Activated B cell treated with CpG ODN at 0.5 μM for 24 hours (primary cell): ENCODE data around the gene FANK1. TPM values are rescaled to one million over a fixed set of nuclear protein-coding genes. Genes with fewer than 3 reads are reported as not detected.

Source experiments
- ATAC-seq: fragments of 200-7000 bp; cut with Tn5 transposase; one replicate; pipeline ENCODE4 v1.10.0; 2021; ENCODE audit warnings: low read depth, mild to moderate bottlenecking, moderate library complexity
- CTCF ChIA-PET: fragments of 350-600 bp; sonication (Branson Sonifier 250); formaldehyde crosslinking; loops from one replicate; lab custom pipeline; 2021; ENCODE audit warnings: antibody characterized with exemption; lab: Charles Lee
- POLR2A ChIA-PET: fragments of 350-600 bp; sonication (Branson Sonifier 250); formaldehyde crosslinking; loops from one replicate; lab custom pipeline; 2021; ENCODE audit warnings: antibody characterized with exemption; lab: Charles Lee
- DNase-seq: peaks from one replicate; pipeline ENCODE4 v3.0.0; 2022
- H3K27ac Mint-ChIP-seq: one replicate; pipeline ENCODE4 v1.8.0; 2020; ENCODE audit warnings: mixed read lengths
- H3K27me3 Mint-ChIP-seq: one replicate; pipeline ENCODE4 v1.8.0; 2021; ENCODE audit warnings: mixed read lengths
- H3K36me3 Mint-ChIP-seq: one replicate; pipeline ENCODE4 v1.8.0; 2021; ENCODE audit warnings: low read depth, mixed read lengths
- H3K4me1 Mint-ChIP-seq: one replicate; pipeline ENCODE4 v1.8.0; 2021; ENCODE audit warnings: mixed read lengths
- H3K4me3 Mint-ChIP-seq: one replicate; pipeline ENCODE4 v1.8.0; 2020; ENCODE audit warnings: mild to moderate bottlenecking, mixed read lengths
- H3K9me3 Mint-ChIP-seq: one replicate; pipeline ENCODE4 v1.8.0; 2020; ENCODE audit warnings: mixed read lengths
- CTCF ChIP-seq: fragments of 200-600 bp; IDR thresholded peaks from one replicate; pipeline ENCODE4 v1.8.0; 2022; ENCODE audit warnings: antibody characterized with exemption, mild to moderate bottlenecking
- intact Hi-C: fragments of 100-400 bp; cut with micrococcal nuclease; formaldehyde crosslinking; loops from one replicate; pipeline ENCODE4 v1.15.1; 2024
- total RNA-seq: library from RNA; stranded (reverse); gene quantifications from 2 replicates; pipeline ENCODE4 v1.2.3, GENCODE V29; 2022

FANK1 gene
- total RNA-seq, 1 donor from 2014 or later, result 0.42 TPM

DNA sequence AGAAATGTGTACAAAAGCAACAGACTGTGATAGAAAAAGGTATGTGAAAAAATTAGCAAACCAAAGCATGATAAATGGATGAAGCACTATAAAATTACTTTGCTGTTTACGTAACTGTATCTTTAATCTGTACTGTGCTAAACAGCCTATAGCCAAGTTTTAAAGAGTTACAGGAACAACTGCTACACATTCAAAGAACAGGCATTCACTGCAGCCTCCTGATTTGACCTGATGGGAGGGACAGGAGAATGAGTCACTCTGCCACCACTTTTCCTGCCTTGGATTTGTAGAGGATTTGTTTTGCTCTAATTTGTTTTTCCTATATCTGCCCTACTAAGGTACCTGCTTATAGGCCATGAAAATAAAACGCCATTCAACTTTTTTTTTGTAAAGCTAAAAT, 116.1 kb downstream of the FANK1 start:
- no peak overlapping the region for H3K27ac Mint-ChIP-seq
- CTCF ChIA-PET, result no interaction called here
- H3K9me3 Mint-ChIP-seq, result peaks cover 3% of the 10 kb centered on the region
- no peak for TF ChIP-seq CTCF
- H3K4me3 Mint-ChIP-seq, result no peak overlapping the region
- POLR2A ChIA-PET, result no interaction called here
- peaks cover 14% of the 10 kb centered on the region for H3K4me1 Mint-ChIP-seq
- no peak for ATAC-seq
- H3K36me3 Mint-ChIP-seq, result no peaks in the 10 kb centered on the region
- intact Hi-C loops, result no loop called here
- DNase-seq, result no peak
- no peaks in the 10 kb centered on the region for H3K27me3 Mint-ChIP-seq

DNA sequence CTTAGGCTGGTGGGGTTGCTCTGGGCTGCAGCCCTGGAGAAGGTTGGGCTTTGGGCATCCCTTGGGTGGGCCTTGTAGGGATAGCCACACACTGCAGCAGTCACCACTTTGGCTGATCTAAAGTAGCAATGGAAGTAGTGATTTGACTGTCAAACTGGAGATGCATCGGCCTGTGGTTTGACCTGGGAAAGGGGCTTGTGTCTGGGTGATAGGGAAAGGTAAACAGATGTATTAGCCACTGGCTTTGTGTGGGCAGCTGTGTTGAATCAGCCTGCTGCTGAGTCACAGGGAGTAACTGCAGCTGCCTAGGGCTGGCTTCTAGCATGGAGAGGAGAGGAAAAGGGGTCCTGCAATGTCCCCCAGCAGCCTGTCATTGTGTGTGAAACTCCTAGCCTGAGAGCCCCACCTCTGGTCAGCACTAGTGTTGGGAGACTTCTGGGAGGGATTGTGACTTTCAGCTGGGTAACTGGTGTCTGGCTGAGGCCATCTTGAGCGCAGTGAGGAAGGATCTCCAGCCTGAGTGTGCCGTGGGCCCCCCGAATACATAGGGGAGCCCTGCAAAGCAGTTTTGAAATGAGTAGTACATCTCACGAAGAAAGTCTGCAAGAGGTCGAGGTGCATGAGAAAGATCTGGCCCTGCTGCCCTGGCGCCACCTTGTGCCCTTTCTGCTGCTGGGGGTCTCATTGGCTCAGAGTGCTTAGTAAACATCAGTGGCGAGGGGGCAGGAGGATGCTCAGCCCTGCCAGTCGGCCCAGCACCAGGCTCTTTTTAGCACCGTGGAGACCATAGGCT, 117.3 kb downstream of the FANK1 start:
- no peak for TF ChIP-seq CTCF

DNA sequence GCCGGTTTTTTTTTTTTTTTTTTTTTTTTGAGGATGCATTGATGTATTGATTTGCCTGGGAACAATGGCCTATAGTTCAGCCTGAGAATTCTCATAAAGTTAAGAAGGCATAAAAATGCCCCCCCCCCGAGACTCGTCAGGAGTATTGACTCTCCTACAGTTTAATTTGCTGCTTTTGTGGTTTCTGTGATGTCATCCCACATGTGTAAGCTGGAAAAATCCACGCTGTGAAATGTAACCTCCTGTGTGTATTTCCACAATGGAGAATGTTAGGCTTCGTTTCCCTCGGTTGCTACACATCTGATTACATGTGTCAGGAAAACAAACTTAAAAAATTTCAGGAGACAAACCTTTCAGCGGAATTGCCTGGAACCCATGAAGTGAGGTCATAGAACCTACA, 117.9 kb downstream of the FANK1 start:
- Mint-ChIP-seq H3K27me3 (no peaks in the 10 kb centered on the region), H3K9me3 (peaks cover 3% of the 10 kb centered on the region), H3K4me3 (no peak overlapping the region), H3K36me3 (no peaks in the 10 kb centered on the region), H3K4me1 (peaks cover 5% of the 10 kb centered on the region), H3K27ac (no peak overlapping the region)
- intact Hi-C loops, result no loop called here
- ChIA-PET POLR2A (no interaction called here), CTCF (no interaction called here)
- ATAC-seq (no peak), DNase-seq (no peak)
- no peak for TF ChIP-seq CTCF

More for the DNA sequence above, 117.3 kb downstream of the FANK1 start:
- ChIA-PET POLR2A (no interaction called here), CTCF (no interaction called here)
- Mint-ChIP-seq H3K27ac (no peak overlapping the region), H3K36me3 (no peaks in the 10 kb centered on the region), H3K27me3 (no peaks in the 10 kb centered on the region), H3K9me3 (peaks cover 3% of the 10 kb centered on the region), H3K4me1 (peaks cover 11% of the 10 kb centered on the region), H3K4me3 (no peak overlapping the region)
- DNase-seq, result no peak
- ATAC-seq, result no peak
- intact Hi-C loops, result no loop called here

DNA sequence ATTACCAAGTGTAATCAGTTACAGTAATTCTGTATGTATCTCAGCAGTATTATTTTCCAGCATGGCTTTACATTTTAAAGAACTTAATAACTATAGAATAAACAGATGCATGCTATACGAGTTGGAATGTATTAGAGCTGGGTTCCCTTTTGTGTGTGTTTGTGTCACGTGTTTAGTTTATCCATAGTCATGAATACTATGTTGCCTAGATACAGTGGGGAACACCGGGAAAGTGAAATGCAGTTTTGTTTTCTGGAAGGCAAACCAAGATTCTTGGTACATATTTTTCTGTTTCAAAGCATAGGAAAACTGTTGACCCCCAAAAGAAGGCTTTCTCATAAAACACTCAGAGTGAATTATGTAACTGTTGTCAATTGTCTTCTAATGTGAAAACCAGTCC, 119.0 kb downstream of the FANK1 start:
- H3K4me3 Mint-ChIP-seq, result no peak overlapping the region
- ATAC-seq, result no peak
- H3K27me3 Mint-ChIP-seq, result no peaks in the 10 kb centered on the region
- peaks cover 3% of the 10 kb centered on the region for H3K9me3 Mint-ChIP-seq
- ChIA-PET CTCF (no interaction called here), POLR2A (no interaction called here)
- peaks cover 3% of the 10 kb centered on the region for H3K4me1 Mint-ChIP-seq
- intact Hi-C loops, result no loop called here
- no peak overlapping the region for H3K27ac Mint-ChIP-seq
- H3K36me3 Mint-ChIP-seq, result no peaks in the 10 kb centered on the region
- TF ChIP-seq CTCF, result no peak
- DNase-seq, result no peak

GRCh38 chr10:126016156-126016805, 119.9 kb downstream of the FANK1 start:
- H3K4me1 Mint-ChIP-seq, result peaks cover 3% of the 10 kb centered on the region
- H3K4me3 Mint-ChIP-seq, result no peak overlapping the region
- no peak overlapping the region for H3K27ac Mint-ChIP-seq
- CTCF ChIA-PET, result no interaction called here
- H3K27me3 Mint-ChIP-seq, result no peaks in the 10 kb centered on the region
- ATAC-seq (no peak), DNase-seq (no peak)
- TF ChIP-seq CTCF, result no peak
- no peaks in the 10 kb centered on the region for H3K9me3 Mint-ChIP-seq
- intact Hi-C loops, result no loop called here
- POLR2A ChIA-PET, result no interaction called here
- no peaks in the 10 kb centered on the region for H3K36me3 Mint-ChIP-seq
